Upper lobe of left lung (tissue), 6 donors: ENCODE measurements around the gene FBXL3. TPM values are rescaled to one million over a fixed set of nuclear protein-coding genes. Genes with fewer than 3 reads are reported as not detected.

Experiments
- ATAC-seq, 2 donors: fragments of 200-7000 bp; cut with Tn5 transposase; one replicate each; pipeline ENCODE4 v1.9.1; 2022; ENCODE audit warnings: mild to moderate bottlenecking in 2 of 2, moderate library complexity in 2 of 2; ENCODE audit not compliant: low FRiP score in 2 of 2
- DNase-seq, 2 donors: peaks; one replicate each; pipeline ENCODE4 v3.0.0-alpha.2; 2019 to 2020
- H3K27ac ChIP-seq, 4 donors: fragments of 200-600 bp; sonication (generic); one replicate each; pipeline ENCODE4 v1.5.1; 2016 to 2019
- H3K27me3 ChIP-seq, 4 donors: fragments of 200-600 bp; sonication (generic); one replicate each; pipeline ENCODE4 v1.5.1; 2017 to 2019
- H3K36me3 ChIP-seq, 4 donors: fragments of 200-600 bp; sonication (generic); one replicate each; pipeline ENCODE4 v1.5.1; 2016 to 2019
- H3K4me1 ChIP-seq, 4 donors: fragments of 200-600 bp; sonication (generic); one replicate each; pipeline ENCODE4 v1.5.1; 2018 to 2019
- H3K4me3 ChIP-seq, 4 donors: fragments of 200-600 bp; sonication (generic); one replicate each; pipeline ENCODE4 v1.5.1; 2017 to 2019; ENCODE audit warnings: mild to moderate bottlenecking in 2 of 4, moderate library complexity in 1 of 4
- H3K9me3 ChIP-seq, 4 donors: fragments of 200-600 bp; sonication (generic); one replicate each; pipeline ENCODE4 v1.5.1; 2018 to 2019
- CTCF ChIP-seq, 6 experiments: fragments of 450-650 bp in 4 of 6; fragments of 200-600 bp in 2 of 6; sonication (generic) in 2 of 6; IDR thresholded peaks; one replicate each; pipeline ENCODE4 v1.5.1; 2016 to 2019; ENCODE audit warnings: antibody characterized with exemption in 6 of 6
- EP300 ChIP-seq, 4 donors: sonication (generic); formaldehyde crosslinking; IDR thresholded peaks; one replicate each; pipeline ENCODE4 v1.5.1; 2017; ENCODE audit warnings: antibody characterized with exemption in 4 of 4, control low read depth in 2 of 4
- POLR2A ChIP-seq, 4 donors: fragments of 450-650 bp; IDR thresholded peaks; one replicate each; pipeline ENCODE4 v1.5.1; 2016 to 2017; ENCODE audit warnings: antibody characterized with exemption in 4 of 4, mild to moderate bottlenecking in 2 of 4
- POLR2AphosphoS5 ChIP-seq, 2 donors: sonication (generic); formaldehyde crosslinking; IDR thresholded peaks; one replicate each; pipeline ENCODE4 v1.5.1; 2017; ENCODE audit warnings: antibody characterized with exemption in 2 of 2
- WGBS, 2 donors: methylation state at CpG; one replicate each; pipeline ENCODE4 v1.1.5; 2017 to 2018; 5-methylcytosine and 5-hydroxymethylcytosine counted together
- total RNA-seq, 6 donors: library from RNA; depleted of rRNA in 4 of 6; stranded (reverse); fragments of >200 nt in 4 of 6; gene quantifications; one replicate each; pipeline versions ENCODE4 v1.1.0 to v1.2.1, GENCODE V29; 2016 to 2021
- donor health status: DM: no; HTN: no; CAD: no; lungs with moderate emphysema.
- donor health status: DM: no; HTN: yes; CAD: no; lungs with severe emphysema.

Gene FBXL3
- total RNA-seq, 6 donors from 2014 or later: 37.7 to 94.9 (median 53.8) TPM

- H3K4me3 ChIP-seq: peak within 1 kb of the TSS; percentile 60 to 70 (median 66)
- peaks cover 0 to 12% (median 6%) of the 10 kb centered on the region in 4 donors for H3K36me3 ChIP-seq
- WGBS, 2 donors: 0 to 1% methylated on average over 11 to 47 of the region's 73 CpGs
- H3K27ac ChIP-seq: peak within 1 kb of the TSS; percentile 90 to 97 (median 92)
- TF ChIP-seq POLR2AphosphoS5 (IDR thresholded peaks at IDR 0.05) (peak; percentile 88 to 97), CTCF (IDR thresholded peaks at IDR 0.05) (peak in 5 of 6 experiments; percentile 11 to 75 (median 47)), EP300 (IDR thresholded peaks at IDR 0.05) (peak in 1 of 4 donors; percentile 57), POLR2A (IDR thresholded peaks at IDR 0.05) (peak in 3 of 4 donors; percentile 88 to 99 (median 98))
- H3K27me3 ChIP-seq: no peaks in the 10 kb centered on the region
- DNase-seq (peak; percentile 96 to 99), ATAC-seq (peak; percentile 98 to 99)
- no peaks in the 10 kb centered on the region for H3K9me3 ChIP-seq
- peaks cover 14 to 24% (median 17%) of the 10 kb centered on the region in 4 donors for H3K4me1 ChIP-seq
Measured at GRCh38 chr13:76991796-76992547, 35.0 kb downstream of the FBXL3 start, which contains the start of gene CLN5. CLN5 (plus strand) TSS chr13:76992081; CDS start chr13:76992099, 18 bp downstream.

GRCh38 chr13:76991432-76991795, 35.5 kb downstream of the FBXL3 start:
- DNase-seq (peak in 1 of 2 donors; percentile 60), ATAC-seq (peak; percentile 22 to 34)
- no peaks in the 10 kb centered on the region for H3K9me3 ChIP-seq
- H3K36me3 ChIP-seq: peaks cover 0 to 12% (median 4%) of the 10 kb centered on the region in 4 donors
- H3K27me3 ChIP-seq: no peaks in the 10 kb centered on the region
- peaks cover 14 to 24% (median 17%) of the 10 kb centered on the region in 4 donors for H3K4me1 ChIP-seq
- H3K27ac ChIP-seq: peak overlapping the region; percentile 90 to 97 (median 92)
- H3K4me3 ChIP-seq: peak overlapping the region; percentile 22 to 70 (median 66)
- TF ChIP-seq POLR2A (IDR thresholded peaks at IDR 0.05): no peak
- TF ChIP-seq EP300 (IDR thresholded peaks at IDR 0.05): no peak
- no peak for TF ChIP-seq POLR2AphosphoS5 (IDR thresholded peaks at IDR 0.05)
- no peak for TF ChIP-seq CTCF (IDR thresholded peaks at IDR 0.05)
- WGBS, 2 donors: 27 to 38% methylated on average over 15 of the region's 15 CpGs

GRCh38 chr13:76983676-76984075, 43.3 kb downstream of the FBXL3 start:
- Histone ChIP-seq H3K36me3 (no peaks in the 10 kb centered on the region), H3K4me3 (no peak overlapping the region), H3K27me3 (no peaks in the 10 kb centered on the region), H3K4me1 (peaks cover 5 to 10% (median 7%) of the 10 kb centered on the region in 4 donors), H3K9me3 (no peaks in the 10 kb centered on the region), H3K27ac (no peak overlapping the region)
- ATAC-seq (no peak), DNase-seq (no peak)
- no peak for TF ChIP-seq CTCF (IDR thresholded peaks at IDR 0.05)
- TF ChIP-seq POLR2AphosphoS5 (IDR thresholded peaks at IDR 0.05): no peak
- TF ChIP-seq POLR2A (IDR thresholded peaks at IDR 0.05): no peak
- WGBS, 2 donors: 81 to 84% methylated on average over 5 of the region's 5 CpGs

- DNase-seq: no peak
- 52 to 57% methylated on average over 6 of the region's 6 CpGs for WGBS, 2 donors
Measured at GRCh38 chr13:76982061-76982460, 44.9 kb downstream of the FBXL3 start.

More at GRCh38 chr13:76982061-76982460, 44.9 kb downstream of the FBXL3 start:
- H3K9me3 ChIP-seq: no peaks in the 10 kb centered on the region
- no peaks in the 10 kb centered on the region for H3K36me3 ChIP-seq
- no peaks in the 10 kb centered on the region for H3K27me3 ChIP-seq
- ATAC-seq: no peak
- no peak overlapping the region for H3K4me3 ChIP-seq
- TF ChIP-seq EP300 (IDR thresholded peaks at IDR 0.05): no peak
- TF ChIP-seq POLR2AphosphoS5 (IDR thresholded peaks at IDR 0.05): no peak
- TF ChIP-seq CTCF (IDR thresholded peaks at IDR 0.05): no peak
- no peak for TF ChIP-seq POLR2A (IDR thresholded peaks at IDR 0.05)
- peaks cover 5 to 10% (median 7%) of the 10 kb centered on the region in 4 donors for H3K4me1 ChIP-seq
- no peak overlapping the region for H3K27ac ChIP-seq
